Naive thymus-derived CD8-positive, alpha-beta T cell (primary cell): ENCODE measurements around the gene TMC5. TPM values are rescaled to one million over a fixed set of nuclear protein-coding genes. Genes with fewer than 3 reads are reported as not detected.

Experiments
- ATAC-seq, 2 donors: fragments of 150-1000 bp; cut with Tn5 transposase in 1 of 2; sonication (Bioruptor Pico), chemical (Tn5 transposase) in 1 of 2; 1 replicate in 1 of 2; 2 replicates in 1 of 2; pipeline ENCODE4 v1.10.0; 2021; ENCODE audit warnings: mild to moderate bottlenecking in 2 of 2, moderate library complexity in 2 of 2
- POLR2A ChIA-PET: fragments of 350-600 bp; sonication (Branson Sonifier 250); formaldehyde crosslinking; loops from one replicate; lab custom pipeline; 2021; ENCODE audit warnings: antibody characterized with exemption; lab: Charles Lee
- DNase-seq, 10 donors: peaks; one replicate each; pipeline versions ENCODE4 v3.0.0 to v3.0.0-alpha.2; 2020 to 2022
- H3K27ac Mint-ChIP-seq, 10 donors: one replicate each; pipeline ENCODE4 v1.8.0; 2020 to 2022; ENCODE audit warnings: mild to moderate bottlenecking in 10 of 10, mixed read lengths in 10 of 10, moderate library complexity in 4 of 10, inconsistent platforms in 1 of 10
- H3K27me3 Mint-ChIP-seq, 5 donors: one replicate each; pipeline ENCODE4 v1.8.0; 2021 to 2022; ENCODE audit warnings: mixed read lengths in 5 of 5
- H3K36me3 Mint-ChIP-seq, 3 donors: one replicate each; pipeline ENCODE4 v1.8.0; 2020 to 2022; ENCODE audit warnings: mixed read lengths in 3 of 3, mild to moderate bottlenecking in 2 of 3, inconsistent platforms in 1 of 3
- H3K4me1 Mint-ChIP-seq, 4 donors: one replicate each; pipeline ENCODE4 v1.8.0; 2021 to 2022; ENCODE audit warnings: mixed read lengths in 4 of 4
- H3K4me3 Mint-ChIP-seq, 10 donors: one replicate each; pipeline ENCODE4 v1.8.0; 2020 to 2022; ENCODE audit warnings: mild to moderate bottlenecking in 10 of 10, mixed read lengths in 10 of 10, moderate library complexity in 6 of 10, inconsistent platforms in 1 of 10
- H3K9me3 Mint-ChIP-seq, 9 donors: one replicate each; pipeline ENCODE4 v1.8.0; 2020 to 2022; ENCODE audit warnings: mixed read lengths in 9 of 9, mild to moderate bottlenecking in 3 of 9, inconsistent platforms in 1 of 9, moderate library complexity in 1 of 9
- polyA plus RNA-seq, 3 donors: library from polyadenylated mRNA; unstranded; fragments of 300-500 nt; fragmentation: Illumina TruSeq; gene quantifications; one replicate each; pipeline ENCODE4 v1.2.3, GENCODE V29; 2021
- total RNA-seq, 8 experiments: library from RNA in 2 of 8; stranded (reverse) in 2 of 8; gene quantifications; one replicate each; pipeline ENCODE4 v1.2.3 and lab custom pipeline; 2021 to 2026

TMC5 gene
- total and polyA plus RNA-seq, 5 experiments from 2014 or later = not detected

GRCh38 chr16:19438739-19439138 is 21.1 kb downstream of the TMC5 start:
- Mint-ChIP-seq H3K4me3 (no peak overlapping the region), H3K27ac (no peak overlapping the region), H3K4me1 (no peaks in the 10 kb centered on the region), H3K27me3 (peaks cover 3 to 14% (median 13%) of the 10 kb centered on the region in 5 donors), H3K36me3 (no peaks in the 10 kb centered on the region), H3K9me3 (no peaks in the 10 kb centered on the region)
- POLR2A ChIA-PET = no interaction called here
- ATAC-seq = no peak
- DNase-seq = no peak

GRCh38 chr16:19439483-19439882 is 21.8 kb downstream of the TMC5 start:
- ATAC-seq = no peak

GRCh38 chr16:19443659-19444058 is 26.0 kb downstream of the TMC5 start:
- POLR2A ChIA-PET = no interaction called here
- DNase-seq = no peak
- H3K27me3 Mint-ChIP-seq = peaks cover 10 to 29% (median 12%) of the 10 kb centered on the region in 5 donors
- no peaks in the 10 kb centered on the region for H3K9me3 Mint-ChIP-seq
- H3K4me3 Mint-ChIP-seq = no peak overlapping the region
- ATAC-seq = no peak
- no peaks in the 10 kb centered on the region for H3K36me3 Mint-ChIP-seq
- no peaks in the 10 kb centered on the region for H3K4me1 Mint-ChIP-seq
- no peak overlapping the region for H3K27ac Mint-ChIP-seq

More at GRCh38 chr16:19439483-19439882, 21.8 kb downstream of the TMC5 start:
- no peak overlapping the region for H3K4me3 Mint-ChIP-seq
- no peak overlapping the region for H3K27ac Mint-ChIP-seq
- POLR2A ChIA-PET = no interaction called here
- DNase-seq = no peak
- no peaks in the 10 kb centered on the region for H3K9me3 Mint-ChIP-seq
- H3K27me3 Mint-ChIP-seq = peaks cover 4 to 19% (median 15%) of the 10 kb centered on the region in 5 donors
- H3K36me3 Mint-ChIP-seq = no peaks in the 10 kb centered on the region
- H3K4me1 Mint-ChIP-seq = no peaks in the 10 kb centered on the region

- ATAC-seq (no peak), DNase-seq (no peak)
- Mint-ChIP-seq H3K9me3 (no peaks in the 10 kb centered on the region), H3K27ac (no peak overlapping the region), H3K4me3 (no peak overlapping the region), H3K27me3 (peaks cover 7 to 40% (median 18%) of the 10 kb centered on the region in 5 donors), H3K4me1 (no peaks in the 10 kb centered on the region), H3K36me3 (no peaks in the 10 kb centered on the region)
- POLR2A ChIA-PET = no interaction called here
Measured at GRCh38 chr16:19446300-19446846, 28.7 kb downstream of the TMC5 start.

- H3K36me3 Mint-ChIP-seq = no peaks in the 10 kb centered on the region
- H3K27ac Mint-ChIP-seq = no peak overlapping the region
- no peaks in the 10 kb centered on the region for H3K9me3 Mint-ChIP-seq
- no peak overlapping the region for H3K4me3 Mint-ChIP-seq
- H3K4me1 Mint-ChIP-seq = no peaks in the 10 kb centered on the region
- POLR2A ChIA-PET = no interaction called here
- H3K27me3 Mint-ChIP-seq = peaks cover 7 to 40% (median 18%) of the 10 kb centered on the region in 5 donors
- no peak for DNase-seq
- no peak for ATAC-seq
Measured at GRCh38 chr16:19446886-19447285, 29.2 kb downstream of the TMC5 start.

- POLR2A ChIA-PET = no interaction called here
- DNase-seq (no peak), ATAC-seq (no peak)
- Mint-ChIP-seq H3K36me3 (no peaks in the 10 kb centered on the region), H3K27ac (peak overlapping the region in 1 of 10 donors; percentile 82), H3K4me3 (no peak overlapping the region), H3K27me3 (peaks cover 0 to 19% (median 11%) of the 10 kb centered on the region in 5 donors), H3K9me3 (no peaks in the 10 kb centered on the region), H3K4me1 (no peaks in the 10 kb centered on the region)
Measured at GRCh38 chr16:19450186-19450585, 32.5 kb downstream of the TMC5 start.

GRCh38 chr16:19458722-19459379 is 41.2 kb downstream of the TMC5 start:
- Mint-ChIP-seq H3K27ac (peak overlapping the region in 1 of 10 donors; percentile 17), H3K4me3 (no peak overlapping the region), H3K9me3 (no peaks in the 10 kb centered on the region), H3K27me3 (peaks cover 1 to 11% (median 6%) of the 10 kb centered on the region in 5 donors), H3K36me3 (no peaks in the 10 kb centered on the region), H3K4me1 (peaks cover 0 to 2% (median 0%) of the 10 kb centered on the region in 4 donors)
- DNase-seq (no peak), ATAC-seq (no peak)
- POLR2A ChIA-PET = no interaction called here

- no peak for ATAC-seq
- Mint-ChIP-seq H3K4me3 (no peak overlapping the region), H3K36me3 (no peaks in the 10 kb centered on the region), H3K27ac (no peak overlapping the region), H3K4me1 (peaks cover 0 to 2% (median 0%) of the 10 kb centered on the region in 4 donors), H3K9me3 (no peaks in the 10 kb centered on the region), H3K27me3 (peaks cover 1 to 11% (median 6%) of the 10 kb centered on the region in 5 donors)
- no peak for DNase-seq
- POLR2A ChIA-PET = no interaction called here
Measured at GRCh38 chr16:19460397-19460796, 42.7 kb downstream of the TMC5 start.

GRCh38 chr16:19463468-19464315 is 46.0 kb downstream of the TMC5 start:
- H3K27ac Mint-ChIP-seq = no peak overlapping the region
- DNase-seq (no peak), ATAC-seq (no peak)
- no peaks in the 10 kb centered on the region for H3K36me3 Mint-ChIP-seq
- no peak overlapping the region for H3K4me3 Mint-ChIP-seq
- no peaks in the 10 kb centered on the region for H3K9me3 Mint-ChIP-seq
- H3K27me3 Mint-ChIP-seq = peaks cover 0 to 12% (median 7%) of the 10 kb centered on the region in 5 donors
- H3K4me1 Mint-ChIP-seq = no peaks in the 10 kb centered on the region
- POLR2A ChIA-PET = no interaction called here

GRCh38 chr16:19468300-19468699 is 50.6 kb downstream of the TMC5 start:
- Mint-ChIP-seq H3K9me3 (no peaks in the 10 kb centered on the region), H3K4me3 (no peak overlapping the region), H3K27ac (no peak overlapping the region), H3K27me3 (peaks cover 0 to 9% (median 0%) of the 10 kb centered on the region in 5 donors), H3K4me1 (no peaks in the 10 kb centered on the region), H3K36me3 (no peaks in the 10 kb centered on the region)
- POLR2A ChIA-PET = no interaction called here
- no peak for ATAC-seq
- no peak for DNase-seq

GRCh38 chr16:19472482-19472881 is 54.8 kb downstream of the TMC5 start:
- POLR2A ChIA-PET = no interaction called here
- no peaks in the 10 kb centered on the region for H3K36me3 Mint-ChIP-seq
- ATAC-seq (no peak), DNase-seq (no peak)
- peaks cover 0 to 12% (median 6%) of the 10 kb centered on the region in 5 donors for H3K27me3 Mint-ChIP-seq
- no peak overlapping the region for H3K27ac Mint-ChIP-seq
- no peaks in the 10 kb centered on the region for H3K9me3 Mint-ChIP-seq
- no peaks in the 10 kb centered on the region for H3K4me1 Mint-ChIP-seq
- H3K4me3 Mint-ChIP-seq = no peak overlapping the region

- H3K27me3 Mint-ChIP-seq = peaks cover 3 to 19% (median 10%) of the 10 kb centered on the region in 5 donors
- no peaks in the 10 kb centered on the region for H3K36me3 Mint-ChIP-seq
- POLR2A ChIA-PET = no interaction called here
- ATAC-seq = no peak
- DNase-seq = no peak
- no peaks in the 10 kb centered on the region for H3K9me3 Mint-ChIP-seq
- H3K4me3 Mint-ChIP-seq = no peak overlapping the region
- H3K27ac Mint-ChIP-seq = no peak overlapping the region
- H3K4me1 Mint-ChIP-seq = no peaks in the 10 kb centered on the region
Measured at GRCh38 chr16:19474617-19475016, 56.9 kb downstream of the TMC5 start.

- Mint-ChIP-seq H3K9me3 (peaks cover 0 to 2% (median 0%) of the 10 kb centered on the region in 9 donors), H3K4me1 (no peaks in the 10 kb centered on the region), H3K27me3 (peaks cover 3 to 16% (median 10%) of the 10 kb centered on the region in 5 donors), H3K36me3 (no peaks in the 10 kb centered on the region), H3K27ac (no peak overlapping the region), H3K4me3 (no peak overlapping the region)
- DNase-seq (no peak), ATAC-seq (no peak)
- POLR2A ChIA-PET = no interaction called here
Measured at GRCh38 chr16:19478505-19478904, 60.8 kb downstream of the TMC5 start.
